Stimulated activated CD4-positive, alpha-beta T cell treated with anti-CD3 and anti-CD28 coated beads, Interleukin-4, amount 100 ng/mL, for 4 hours (primary cell): ENCODE measurements around the gene TRIO.

ENCODE experiments used
- DNase-seq, 2 experiments: peaks; one replicate each; pipeline ENCODE4 v3.0.0-alpha.2; 2020

TRIO gene

DNA sequence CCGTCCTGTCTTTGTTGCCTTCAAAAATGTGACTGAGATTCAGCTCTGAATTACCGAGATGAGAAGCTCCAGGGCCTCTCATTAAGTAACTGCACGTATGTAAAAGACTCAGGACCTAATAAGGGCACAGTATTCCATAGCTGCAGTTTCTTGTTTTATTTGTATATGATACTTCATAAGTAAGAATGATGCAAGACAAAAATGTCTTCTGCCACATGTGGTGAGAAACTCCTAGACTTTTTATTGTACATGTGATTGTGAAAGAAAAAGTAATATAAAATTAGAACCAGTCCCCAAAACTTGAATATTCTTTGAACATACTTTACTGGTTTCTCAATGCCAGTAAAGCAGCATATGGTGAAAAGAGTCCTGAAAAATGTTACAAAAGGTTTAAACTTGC lies 328.4 kb downstream of the TRIO start:
- DNase-seq: no peak

DNA sequence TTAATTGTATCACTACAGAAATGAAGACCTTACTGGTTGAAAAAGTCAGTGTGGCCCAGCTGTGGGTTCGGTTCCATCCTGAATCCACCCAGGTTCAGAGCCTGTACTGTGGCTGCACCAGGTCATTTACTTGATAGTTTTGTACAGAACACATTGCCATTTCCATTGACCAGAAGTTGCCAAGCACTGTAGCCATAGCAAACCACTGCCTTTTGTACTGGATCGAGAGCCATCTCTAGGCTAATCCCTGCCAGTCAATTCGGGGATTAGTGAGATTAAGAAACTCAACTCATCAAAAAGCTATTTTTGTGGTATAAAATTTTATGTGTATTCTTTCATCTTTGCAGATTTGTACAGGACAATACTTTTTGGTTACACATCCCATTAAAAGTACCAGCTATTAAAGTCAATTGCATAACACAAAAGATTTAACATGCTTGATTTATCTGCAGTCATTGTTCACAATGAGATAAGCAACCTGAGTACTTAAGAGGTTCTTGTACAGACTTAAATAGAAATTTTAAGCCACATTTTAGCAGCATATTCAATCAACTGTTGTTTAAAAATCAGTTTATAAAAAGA lies 329.9 kb downstream of the TRIO start:
- no peak for DNase-seq

DNA sequence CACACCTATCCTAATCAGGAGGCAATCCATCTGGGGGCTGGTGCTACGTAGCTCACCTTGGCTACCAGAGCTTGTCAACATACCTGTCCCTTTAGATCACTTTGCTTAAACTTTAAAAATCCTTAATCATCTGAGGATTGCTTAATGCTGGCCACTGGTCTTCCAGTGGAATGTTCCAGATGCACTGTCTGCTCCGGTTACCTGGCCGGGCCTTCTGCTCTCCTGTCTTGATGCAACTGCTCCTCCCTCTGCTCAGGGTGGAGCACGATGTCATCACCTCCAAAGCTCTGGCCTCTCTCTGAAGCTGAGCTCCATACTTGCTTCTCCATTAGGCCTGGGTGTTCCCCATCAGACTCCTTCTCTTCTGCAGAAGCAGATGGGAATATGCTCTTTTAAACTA lies 331.9 kb downstream of the TRIO start:
- DNase-seq: no peak

DNA sequence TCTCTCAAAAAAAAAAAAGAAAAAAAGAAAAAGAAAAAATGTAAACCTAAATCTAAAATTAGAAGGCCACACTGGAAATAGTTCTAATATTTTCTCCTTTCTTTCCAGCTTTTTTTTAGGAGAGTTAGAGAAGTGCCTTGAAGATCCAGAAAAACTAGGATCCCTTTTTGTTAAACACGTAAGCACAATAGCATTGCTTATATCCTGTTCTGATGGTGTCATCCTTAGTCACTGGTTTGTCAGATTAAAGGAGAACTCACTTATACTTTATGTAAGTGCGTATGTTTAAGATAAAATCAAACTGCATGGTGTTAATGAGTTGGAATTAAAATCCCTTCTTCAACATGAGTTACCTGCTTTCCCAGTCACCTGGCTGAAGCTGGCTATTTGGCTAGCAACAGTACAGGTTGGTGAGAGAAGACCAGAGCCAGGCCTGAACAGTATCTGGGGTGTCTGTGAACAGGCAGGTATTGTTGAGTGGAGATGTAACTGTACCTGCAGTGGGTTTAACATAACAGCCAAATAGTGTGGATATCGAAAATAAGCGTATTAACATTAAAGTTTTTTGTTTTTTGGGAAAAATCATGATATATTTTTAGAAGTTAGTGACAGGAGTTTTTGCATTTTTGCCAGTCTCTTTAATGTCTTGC lies 333.8 kb downstream of the TRIO start:
- no peak for DNase-seq

DNA sequence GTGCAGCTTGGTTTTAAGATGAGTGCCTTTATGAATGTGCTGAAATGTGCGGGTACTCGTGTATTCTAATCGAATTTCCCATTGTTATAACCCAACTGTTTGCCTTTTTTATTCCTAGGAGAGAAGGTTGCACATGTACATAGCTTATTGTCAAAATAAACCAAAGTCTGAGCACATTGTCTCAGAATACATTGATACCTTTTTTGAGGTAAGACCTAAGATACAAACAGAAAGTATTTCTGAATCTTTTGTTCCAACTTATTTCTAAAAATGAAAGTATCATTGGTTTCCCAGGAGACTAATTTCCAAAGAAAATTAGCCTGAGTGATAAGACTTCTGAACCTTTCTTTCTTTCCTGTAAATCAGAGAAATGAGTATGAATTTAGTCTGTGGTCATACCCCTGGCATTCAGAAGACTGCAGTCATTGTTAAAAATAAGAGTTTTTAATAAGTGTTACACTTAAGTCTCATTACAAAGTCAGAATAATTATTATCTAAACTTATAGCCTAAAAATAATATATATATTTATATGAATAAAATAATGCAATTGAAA lies 336.1 kb downstream of the TRIO start:
- no peak for DNase-seq

DNA sequence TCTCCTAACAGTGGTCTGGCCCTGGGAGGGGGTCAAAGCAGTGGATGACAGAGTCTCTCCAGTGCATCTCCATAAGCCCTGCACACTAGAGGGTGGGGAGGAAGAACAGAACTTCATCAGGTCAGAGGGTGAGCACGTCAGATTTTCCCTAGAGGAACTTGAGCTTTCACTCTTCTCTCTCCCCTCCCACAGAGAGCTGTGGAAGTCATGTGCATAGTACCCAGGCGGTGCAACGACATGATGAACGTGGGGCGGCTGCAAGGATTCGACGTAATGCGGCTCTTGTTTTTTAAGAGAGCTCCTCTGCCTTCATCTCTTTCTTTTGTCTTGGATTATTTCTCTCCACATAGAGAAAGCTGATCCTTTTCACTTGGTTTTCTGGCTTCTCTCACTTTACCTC lies 338.2 kb downstream of the TRIO start:
- DNase-seq: no peak

DNA sequence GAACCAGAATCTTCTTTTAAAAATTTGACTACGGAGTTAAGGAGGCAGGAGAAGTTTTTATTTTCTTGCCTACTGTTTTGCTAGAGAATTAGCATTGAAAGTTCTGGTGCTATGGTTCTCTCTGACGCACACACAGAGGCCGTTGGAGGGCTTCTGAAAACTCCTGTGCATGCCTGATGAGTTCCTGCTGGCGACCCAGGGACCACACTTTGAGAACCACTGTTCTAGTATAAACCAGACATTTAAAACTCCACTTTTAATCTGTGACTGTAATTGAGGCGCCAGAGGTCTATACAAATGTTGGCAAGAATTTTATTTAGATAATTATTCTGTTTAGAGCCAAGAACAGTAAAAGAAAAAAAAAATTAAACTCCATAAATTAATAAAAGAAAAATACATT lies 338.9 kb downstream of the TRIO start:
- DNase-seq: no peak

DNA sequence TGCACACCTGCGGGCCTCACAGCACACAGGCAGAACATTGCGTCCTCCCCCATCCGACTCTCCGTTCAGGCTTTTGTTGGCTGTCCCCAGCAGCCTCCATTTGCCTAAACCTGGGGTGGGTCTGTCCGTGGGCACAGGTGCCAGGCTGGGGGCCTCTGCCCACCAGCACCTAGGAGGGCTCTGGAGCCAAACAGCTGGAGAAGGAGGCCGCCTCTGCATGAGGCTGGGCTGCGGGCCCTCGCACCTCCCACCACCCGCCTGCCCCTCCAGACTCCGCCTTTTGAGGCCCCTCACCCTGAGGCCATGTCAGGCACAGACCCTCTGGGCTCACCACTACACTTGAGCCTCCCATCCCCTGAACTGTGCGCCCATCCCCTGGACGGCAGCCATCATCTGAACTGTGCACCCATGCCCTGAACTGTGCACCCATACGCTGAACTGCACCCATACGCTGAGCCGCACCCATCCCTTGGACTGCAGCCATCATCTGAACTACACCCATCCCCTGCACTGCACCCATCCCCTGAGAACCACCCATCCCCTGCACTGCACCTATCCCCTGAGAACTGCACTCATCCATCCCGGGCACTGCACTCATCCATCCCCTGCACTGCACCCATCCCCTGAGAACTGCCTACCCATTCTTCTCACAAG lies 340.5 kb downstream of the TRIO start:
- no peak for DNase-seq

DNA sequence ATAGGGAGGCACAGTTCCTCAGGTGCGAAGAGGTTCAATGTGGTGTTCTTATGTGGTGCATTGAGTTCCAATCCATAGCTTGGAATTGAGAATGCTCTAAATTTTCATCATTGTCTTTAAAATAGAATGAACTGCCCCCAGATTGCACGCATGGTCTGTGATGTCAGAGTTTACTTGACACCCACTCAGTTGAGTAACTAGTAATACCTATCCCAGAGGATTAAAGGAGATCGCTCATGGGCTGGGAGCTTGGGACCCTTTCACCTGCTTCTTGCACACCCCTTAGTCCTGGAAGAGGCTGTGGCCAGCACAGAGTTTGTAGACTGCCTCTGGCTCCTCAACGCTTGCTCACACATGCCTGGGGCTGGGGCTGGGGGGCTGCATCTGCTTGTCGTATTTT lies 343.3 kb downstream of the TRIO start:
- DNase-seq: no peak

DNA sequence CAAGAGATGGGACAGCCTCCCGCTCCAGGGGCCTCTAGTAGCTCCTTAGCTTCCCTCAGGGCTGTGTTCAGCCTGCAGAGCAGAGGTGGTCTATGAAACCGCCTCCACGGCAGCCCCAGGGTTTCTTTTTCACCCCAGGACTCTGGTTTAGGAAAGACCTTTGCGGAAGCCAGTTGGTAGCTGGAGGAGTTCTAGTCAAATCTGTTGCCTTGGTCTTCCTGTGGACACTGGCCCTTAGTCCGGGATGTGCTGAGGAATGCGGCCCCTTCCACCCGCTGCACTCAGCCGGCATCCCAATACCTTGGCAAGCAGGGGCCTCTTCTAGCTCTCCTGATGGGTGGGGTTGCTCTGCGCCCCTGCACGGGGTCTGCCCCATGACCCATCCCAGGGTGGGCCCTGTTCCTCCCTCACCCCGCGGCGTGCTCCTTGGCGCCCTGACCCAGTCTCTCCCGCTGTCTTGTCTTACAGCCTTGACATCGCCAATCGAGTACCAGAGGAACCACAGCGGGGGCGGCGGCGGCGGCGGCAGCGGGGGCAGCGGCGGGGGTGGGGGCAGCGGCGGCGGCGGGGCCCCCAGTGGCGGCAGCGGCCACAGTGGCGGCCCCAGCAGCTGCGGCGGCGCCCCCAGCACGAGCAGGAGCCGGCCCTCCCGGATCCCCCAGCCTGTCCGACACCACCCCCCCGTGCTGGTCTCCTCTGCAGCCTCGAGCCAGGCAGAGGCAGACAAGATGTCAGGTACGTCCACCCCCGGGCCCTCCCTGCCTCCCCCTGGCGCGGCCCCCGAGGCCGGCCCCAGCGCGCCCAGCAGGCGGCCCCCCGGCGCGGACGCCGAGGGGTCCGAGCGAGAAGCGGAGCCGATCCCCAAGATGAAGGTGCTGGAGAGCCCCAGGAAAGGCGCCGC lies 344.1 kb downstream of the TRIO start:
- no peak for DNase-seq

DNA sequence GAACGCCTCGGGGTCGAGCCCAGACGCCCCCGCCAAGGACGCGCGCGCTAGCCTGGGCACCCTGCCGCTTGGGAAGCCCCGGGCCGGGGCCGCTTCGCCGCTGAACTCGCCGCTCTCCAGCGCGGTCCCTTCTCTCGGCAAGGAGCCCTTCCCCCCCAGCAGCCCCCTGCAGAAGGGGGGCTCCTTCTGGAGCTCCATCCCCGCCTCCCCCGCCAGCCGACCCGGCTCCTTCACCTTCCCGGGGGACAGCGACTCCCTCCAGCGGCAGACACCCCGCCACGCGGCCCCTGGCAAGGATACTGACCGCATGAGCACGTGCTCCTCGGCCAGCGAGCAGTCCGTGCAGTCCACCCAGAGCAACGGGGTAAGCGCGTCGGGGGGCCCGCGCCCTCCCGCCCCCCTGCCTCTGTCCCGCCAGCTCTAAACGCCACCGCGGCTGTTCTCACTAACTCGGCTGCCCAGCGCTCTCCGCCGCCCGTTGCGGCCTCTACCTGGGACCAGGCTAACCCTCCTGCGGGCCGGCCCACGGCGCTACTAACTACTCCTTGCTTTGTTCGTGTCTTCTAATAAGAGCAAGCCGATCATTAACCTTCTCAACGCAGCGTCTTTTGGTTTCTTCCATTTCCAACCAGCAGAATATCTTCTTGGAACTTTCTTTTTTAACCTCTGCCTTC lies 344.9 kb downstream of the TRIO start:
- no peak for DNase-seq

DNA sequence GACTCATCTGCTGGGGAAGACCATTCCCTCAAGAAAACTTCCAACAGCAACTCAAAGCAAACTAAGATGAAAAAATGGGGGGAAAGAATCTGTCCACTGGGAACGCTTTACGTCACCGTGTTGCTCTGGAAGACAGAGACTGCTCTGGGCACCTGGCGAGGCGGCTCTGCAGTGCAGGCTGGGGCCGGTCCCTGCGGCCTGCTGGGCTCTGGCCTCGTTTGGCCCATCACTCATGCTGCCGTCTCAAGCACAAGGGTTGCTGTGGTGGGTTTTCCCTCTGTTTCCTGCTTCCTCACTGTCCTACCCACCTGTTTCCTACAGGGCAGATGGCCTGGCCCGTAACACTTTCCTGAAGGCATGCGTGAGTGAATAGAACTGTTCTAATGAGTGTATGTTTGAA lies 345.6 kb downstream of the TRIO start:
- no peak for DNase-seq

DNA sequence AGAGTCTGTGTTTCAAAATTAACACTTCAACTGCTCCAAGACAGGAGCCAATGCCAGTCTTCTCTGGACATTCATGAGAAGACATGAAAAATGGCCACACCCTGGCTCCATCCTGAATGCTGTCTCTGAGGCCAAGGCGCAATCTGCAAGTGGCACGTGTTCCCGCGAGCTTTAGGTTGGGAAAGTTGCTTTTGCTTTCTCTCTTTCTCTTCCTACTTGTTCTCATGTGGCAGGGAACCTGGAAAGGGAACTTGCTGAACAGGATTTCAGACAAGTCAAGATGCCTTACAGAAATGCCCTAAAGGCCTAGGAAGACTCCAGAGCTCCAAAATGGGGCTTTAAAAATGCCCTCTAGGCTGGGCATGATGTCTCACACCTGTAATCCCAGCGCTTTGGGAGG lies 346.5 kb downstream of the TRIO start:
- no peak for DNase-seq

DNA sequence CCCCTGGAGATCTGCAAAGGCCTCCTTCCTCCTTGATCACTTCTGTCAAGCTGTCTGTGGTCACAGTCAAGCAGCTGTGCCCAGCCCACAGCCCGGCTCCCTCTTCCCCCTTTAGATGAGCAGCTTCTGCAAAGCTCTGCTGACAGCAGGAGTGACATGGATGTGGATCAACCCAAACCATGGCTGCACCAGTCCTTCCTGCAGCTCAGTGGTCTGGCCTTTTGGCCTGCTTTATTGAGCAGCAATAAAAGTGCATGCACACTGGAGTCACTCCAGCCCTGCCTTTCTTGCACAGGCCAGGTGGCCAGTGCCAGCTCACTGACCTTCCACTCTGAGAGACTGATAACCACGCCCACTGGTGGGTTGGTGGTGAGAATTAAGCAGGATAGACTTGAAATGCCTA lies 347.2 kb downstream of the TRIO start:
- no peak for DNase-seq

DNA sequence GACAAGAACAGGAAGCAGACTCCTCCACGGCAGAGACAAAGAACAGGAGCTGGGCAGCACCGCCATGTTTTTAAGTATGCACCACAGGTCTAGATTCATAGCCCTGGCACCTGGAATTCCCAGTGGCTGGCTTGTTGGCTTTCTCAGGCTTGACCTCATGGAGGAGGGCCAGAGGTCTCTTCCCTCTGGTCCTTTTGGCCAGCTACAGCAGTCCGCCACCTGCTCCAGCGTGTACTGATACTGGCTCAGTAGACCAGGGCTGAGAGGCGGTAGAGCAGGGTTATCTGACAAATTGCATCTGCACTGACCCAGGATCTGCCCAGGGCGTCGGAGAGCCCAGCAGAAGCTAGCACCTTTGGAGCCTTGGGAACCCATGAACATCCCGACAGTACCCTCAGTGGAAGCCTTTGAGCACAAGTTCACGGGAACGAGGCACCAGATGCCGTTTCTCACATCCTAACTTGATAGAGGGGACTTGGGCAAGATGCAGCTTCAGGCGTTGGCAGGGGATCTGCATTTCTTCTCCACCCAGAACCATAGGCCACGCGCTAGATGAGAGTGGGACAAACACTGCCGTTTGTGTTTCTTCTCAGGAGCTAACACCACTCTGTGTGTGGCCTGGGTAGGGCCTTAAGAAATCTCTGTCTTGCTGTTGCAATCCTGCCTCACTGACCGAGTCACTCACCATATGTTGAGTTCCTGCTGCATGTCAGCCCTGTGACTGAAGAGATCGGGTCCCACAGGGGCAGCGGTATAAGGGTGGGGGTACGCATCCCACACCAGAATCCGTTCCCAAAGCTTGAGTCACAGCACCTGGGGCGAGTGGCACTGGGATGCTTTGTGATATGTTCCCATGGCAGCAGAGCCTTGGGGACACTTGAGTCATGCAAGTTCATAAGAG lies 348.1 kb downstream of the TRIO start:
- DNase-seq: no peak

DNA sequence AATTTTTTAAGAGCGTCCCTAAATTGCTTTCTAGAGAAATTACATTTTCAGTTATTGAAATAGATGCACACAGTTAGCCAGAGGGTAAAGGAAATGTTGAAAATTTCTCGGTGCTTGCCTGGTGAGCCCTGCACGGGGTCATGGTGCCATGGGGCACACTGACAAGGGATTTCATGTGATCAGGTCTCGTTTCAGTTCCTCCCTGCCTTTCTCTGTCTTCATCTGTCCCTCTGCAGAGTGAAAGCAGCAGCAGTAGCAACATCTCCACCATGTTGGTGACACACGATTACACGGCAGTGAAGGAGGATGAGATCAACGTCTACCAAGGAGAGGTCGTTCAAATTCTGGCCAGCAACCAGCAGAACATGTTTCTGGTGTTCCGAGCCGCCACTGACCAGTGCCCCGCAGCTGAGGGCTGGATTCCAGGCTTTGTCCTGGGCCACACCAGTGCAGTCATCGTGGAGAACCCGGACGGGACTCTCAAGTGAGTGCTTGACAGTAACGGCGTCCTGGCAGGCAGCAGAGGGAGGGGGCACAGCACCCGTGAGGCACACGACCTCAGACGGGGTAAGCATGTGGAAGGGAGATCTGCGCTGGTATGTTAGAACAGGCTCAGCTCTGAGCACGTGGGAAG lies 349.3 kb downstream of the TRIO start:
- no peak for DNase-seq

DNA sequence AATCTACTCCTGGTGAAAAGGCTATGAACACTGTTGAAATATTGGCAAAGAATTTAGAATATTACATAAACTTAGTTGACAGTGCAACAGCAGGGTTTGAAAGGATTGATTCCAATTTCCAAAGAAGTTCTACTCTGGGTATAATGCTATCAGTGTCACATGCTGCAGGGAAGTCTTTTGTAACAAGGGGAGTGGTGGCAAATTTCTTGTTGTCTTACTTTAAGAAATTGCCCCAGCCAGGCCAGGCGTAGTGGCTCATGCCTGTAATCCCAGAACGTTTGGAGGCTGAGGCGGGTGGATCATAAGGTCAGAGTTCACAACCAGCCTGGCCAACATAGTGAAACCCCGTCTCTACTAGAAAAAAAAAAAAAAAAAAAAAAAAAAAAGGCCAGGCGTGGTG lies 352.2 kb downstream of the TRIO start:
- DNase-seq: no peak

DNA sequence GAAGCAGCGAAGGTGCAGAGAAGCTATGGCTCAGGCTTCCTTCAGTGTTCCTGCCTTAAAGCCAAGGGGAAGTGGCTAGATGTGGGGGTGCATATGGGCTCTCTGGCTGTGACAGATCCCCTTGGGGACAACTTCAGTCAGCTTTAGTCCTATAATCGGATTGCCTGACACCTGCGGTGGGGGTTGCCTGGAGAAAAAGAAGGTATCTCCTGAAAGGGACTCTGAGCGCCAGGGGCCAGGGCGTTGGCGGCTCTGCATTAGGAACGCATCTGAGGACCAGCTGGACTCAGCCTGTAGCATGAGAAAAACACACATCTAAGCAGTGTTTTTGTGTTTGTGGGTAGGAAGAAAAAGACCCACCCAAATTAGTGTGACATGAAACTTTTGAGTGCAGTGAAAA lies 354.2 kb downstream of the TRIO start:
- DNase-seq: no peak

DNA sequence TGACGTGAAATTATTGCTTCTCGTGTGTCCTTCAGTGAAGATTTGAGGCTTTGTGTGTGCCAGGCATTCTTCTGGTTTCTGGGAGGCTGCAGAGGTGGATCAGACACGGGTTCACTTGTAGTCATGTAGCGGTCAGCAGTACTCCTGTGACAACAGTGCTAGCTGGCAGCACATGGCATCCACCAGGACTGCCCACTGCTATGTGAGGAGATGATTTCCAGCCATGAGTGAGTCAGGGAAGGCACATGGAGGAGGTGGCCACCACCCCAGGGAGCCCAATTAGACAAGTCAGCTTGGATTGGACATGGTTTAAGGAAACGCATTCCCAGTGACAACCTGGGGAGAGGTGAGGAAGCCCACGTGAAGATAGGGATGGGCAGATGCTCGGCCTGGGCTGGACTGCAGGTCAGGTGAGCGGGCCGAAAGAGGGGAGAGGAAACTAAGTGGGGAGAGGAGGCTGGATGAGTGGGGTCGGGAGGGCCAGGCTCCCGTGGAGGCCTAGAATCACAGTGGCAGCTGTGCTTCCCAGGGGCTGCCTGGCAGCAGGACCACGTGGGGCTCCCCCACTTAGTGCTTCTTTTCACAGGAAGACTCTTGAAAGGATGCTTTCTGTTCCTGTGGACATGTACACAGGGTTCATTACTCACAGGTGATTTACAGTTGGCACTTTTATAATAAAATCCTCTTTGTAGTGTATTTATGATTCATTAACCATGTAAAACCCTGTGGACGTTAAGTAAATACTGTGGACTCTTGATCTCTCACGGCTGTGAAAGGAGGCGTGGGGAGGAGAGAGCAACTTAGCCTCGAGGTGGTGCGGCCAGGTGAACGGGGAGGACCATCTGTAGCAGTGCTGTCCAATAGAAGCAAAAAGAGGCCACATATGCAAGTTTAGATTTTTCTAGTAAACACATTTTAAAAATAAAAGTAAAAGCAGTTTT lies 358.5 kb downstream of the TRIO start:
- DNase-seq: no peak

DNA sequence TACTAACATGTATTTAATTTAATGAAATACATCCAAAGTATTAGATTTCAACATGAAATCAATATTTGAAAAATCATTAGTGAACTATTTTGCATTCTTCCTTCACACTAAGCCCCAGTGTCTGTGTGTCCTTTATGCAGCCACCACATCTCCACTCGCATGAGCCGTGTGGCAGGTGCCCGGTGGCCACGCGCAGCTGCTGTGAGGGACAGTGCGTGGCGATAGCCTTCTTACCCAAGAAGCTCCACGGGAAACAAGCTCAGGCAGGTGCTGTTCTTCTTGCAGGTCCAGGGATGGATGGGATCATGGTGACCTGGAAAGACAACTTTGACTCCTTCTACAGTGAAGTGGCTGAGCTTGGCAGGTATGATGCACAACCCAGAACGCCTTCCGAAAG lies 359.1 kb downstream of the TRIO start:
- DNase-seq: no peak
